HL-60/S4 treated with retinoic acid at 250 ng/mL for 4 days and 3 days (cell line): ENCODE data around the gene MAP6.

Experiments used
- in situ Hi-C: fragments of 300-500 bp; cut with MboI; formaldehyde crosslinking; loops from 2 replicates; pipeline ENCODE4 v1.7.0; 2022; ENCODE audit warnings: low sequenced_read_pairs

The MAP6 gene

GRCh38 chr11:75574698-75575602, 93.9 kb downstream of the MAP6 start:
- in situ Hi-C loops: no loop called here

- in situ Hi-C loops: no loop called here
Observed at GRCh38 chr11:75572744-75573143, 96.1 kb downstream of the MAP6 start.

GRCh38 chr11:75571625-75572024, 97.2 kb downstream of the MAP6 start:
- in situ Hi-C loops: no loop called here

- in situ Hi-C loops: no loop called here
Observed at GRCh38 chr11:75570559-75571139, 98.2 kb downstream of the MAP6 start.

- in situ Hi-C loops: no loop called here
Observed at GRCh38 chr11:75568616-75569219, 100.1 kb downstream of the MAP6 start.

- in situ Hi-C loops: no loop called here
Observed at GRCh38 chr11:75567971-75568370, 100.9 kb downstream of the MAP6 start.

GRCh38 chr11:75566763-75567279, 102.0 kb downstream of the MAP6 start:
- in situ Hi-C loops: no loop called here

- in situ Hi-C loops: no loop called here
Observed at GRCh38 chr11:75565916-75566762, 102.7 kb downstream of the MAP6 start.

GRCh38 chr11:75565221-75565814, 103.5 kb downstream of the MAP6 start:
- in situ Hi-C loops: no loop called here

- in situ Hi-C loops: no loop called here
Observed at GRCh38 chr11:75563978-75564552, 104.8 kb downstream of the MAP6 start.

- in situ Hi-C loops: no loop called here
Observed at GRCh38 chr11:75563501-75563977, 105.3 kb downstream of the MAP6 start.

- in situ Hi-C loops: no loop called here
Observed at GRCh38 chr11:75562836-75563484, 105.9 kb downstream of the MAP6 start.

GRCh38 chr11:75562048-75562835, 106.6 kb downstream of the MAP6 start, which contains the start of gene SERPINH1:
Gene SERPINH1, plus strand, starts transcription at chr11:75562253. Its CDS starts 4,097 bp downstream, at chr11:75566350.
- in situ Hi-C loops: no loop called here

- in situ Hi-C loops: no loop called here
Observed at GRCh38 chr11:75561426-75562047, 107.3 kb downstream of the MAP6 start.

- in situ Hi-C loops: no loop called here
Observed at GRCh38 chr11:75560644-75561043, 108.2 kb downstream of the MAP6 start.

GRCh38 chr11:75558939-75559843, 109.6 kb downstream of the MAP6 start:
- in situ Hi-C loops: no loop called here
